GM10266 (cell line): ENCODE measurements around the gene TNP1.

Experiments used
- DNase-seq: peaks from one replicate; pipeline ENCODE4 v3.0.0; 2012; ENCODE audit errors: extremely low spot score
- CTCF ChIP-seq: IDR thresholded peaks from 2 replicates; pipeline ENCODE4 v1.5.1; 2012; ENCODE audit warnings: mild to moderate bottlenecking, low read depth; ENCODE audit not compliant: control insufficient read depth, insufficient read depth; ENCODE audit errors: missing control alignments

Gene TNP1

DNA sequence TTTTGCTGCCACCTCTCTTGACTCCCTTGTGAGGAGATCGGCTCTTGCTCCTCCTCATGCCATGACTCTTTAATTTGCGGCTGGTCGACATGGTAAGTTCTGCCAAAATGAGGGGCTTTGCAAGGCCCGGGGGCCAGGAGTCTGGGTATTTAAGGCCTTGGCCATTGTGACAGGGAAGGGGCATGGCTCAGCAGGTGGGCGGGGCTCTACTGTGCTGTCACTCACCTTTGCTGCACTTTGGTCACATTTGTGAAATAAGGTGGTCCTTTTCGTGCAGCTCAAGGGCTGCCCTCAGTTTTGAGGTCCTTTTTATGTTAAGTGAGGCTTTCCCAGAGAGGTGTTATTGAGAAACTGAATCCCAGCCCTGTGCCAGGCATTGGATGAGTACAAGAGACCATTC lies at the start of gene TNP1:
TSS of gene TNP1 (minus strand) at position 121 of the 400 bp plus-strand sequence. CDS start at position 91, 30 bp downstream.
- DNase-seq: no peak
- TF ChIP-seq CTCF: no peak

- DNase-seq: no peak
- no peak for TF ChIP-seq CTCF
Observed at GRCh38 chr2:216908300-216908699, 48.4 kb upstream of the TNP1 start.

DNA sequence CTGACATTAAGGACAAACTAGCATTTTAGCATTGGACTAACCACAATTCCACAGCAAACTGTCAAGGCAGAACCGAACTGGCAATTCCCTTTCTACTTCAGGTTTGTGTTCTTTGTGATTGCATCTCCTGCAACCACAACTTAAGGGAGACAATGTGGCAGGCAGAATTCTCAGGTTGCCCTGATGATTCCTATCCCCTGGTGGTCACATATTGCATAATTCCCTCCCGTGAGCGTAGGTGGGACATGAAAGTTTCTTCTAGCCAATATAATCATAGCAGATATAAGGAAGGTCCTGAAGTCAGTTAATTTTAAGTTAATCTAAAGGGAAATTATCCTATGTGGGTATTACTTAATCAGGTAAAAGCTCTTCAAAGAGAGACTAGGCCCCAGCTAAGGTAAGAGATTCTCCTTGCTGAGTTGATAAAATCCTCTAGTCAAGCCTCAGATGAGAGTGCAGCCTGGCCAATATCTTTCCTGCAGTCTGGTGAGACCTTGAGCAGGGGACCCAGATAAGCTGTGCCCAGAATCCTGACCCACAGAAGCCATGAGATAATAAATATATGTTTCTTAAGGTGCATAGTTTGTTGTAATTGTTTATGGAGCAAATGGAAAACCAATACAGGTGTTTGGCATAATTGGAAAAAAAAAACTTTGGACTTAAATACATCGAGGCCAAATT lies 45.9 kb upstream of the TNP1 start:
- no peak for TF ChIP-seq CTCF
- no peak for DNase-seq

- no peak for DNase-seq
Observed at GRCh38 chr2:216904974-216905373, 45.1 kb upstream of the TNP1 start.

GRCh38 chr2:216904554-216904953 lies 44.7 kb upstream of the TNP1 start:
- no peak for DNase-seq
- TF ChIP-seq CTCF: no peak

More at GRCh38 chr2:216904974-216905373, 45.1 kb upstream of the TNP1 start:
- no peak for TF ChIP-seq CTCF

DNA sequence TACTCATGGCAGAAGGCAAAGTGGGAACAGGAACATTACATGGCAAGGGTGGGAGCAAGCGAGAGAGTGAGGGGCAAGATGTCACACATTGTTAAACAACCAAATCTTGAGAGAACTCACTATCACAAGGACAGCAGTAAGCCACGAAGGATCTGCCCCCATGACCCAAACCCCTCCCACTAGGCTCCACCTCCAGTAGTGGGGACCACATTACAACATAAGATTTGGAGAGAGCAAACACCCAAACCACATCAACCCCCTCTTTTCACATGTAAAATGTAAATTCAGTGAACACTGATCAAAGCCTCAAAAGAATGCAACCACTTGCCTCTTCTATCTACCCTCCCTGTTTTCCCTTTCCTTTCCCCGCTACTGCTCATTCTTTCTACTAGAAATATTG lies 43.6 kb upstream of the TNP1 start:
- TF ChIP-seq CTCF: no peak
- DNase-seq: no peak

DNA sequence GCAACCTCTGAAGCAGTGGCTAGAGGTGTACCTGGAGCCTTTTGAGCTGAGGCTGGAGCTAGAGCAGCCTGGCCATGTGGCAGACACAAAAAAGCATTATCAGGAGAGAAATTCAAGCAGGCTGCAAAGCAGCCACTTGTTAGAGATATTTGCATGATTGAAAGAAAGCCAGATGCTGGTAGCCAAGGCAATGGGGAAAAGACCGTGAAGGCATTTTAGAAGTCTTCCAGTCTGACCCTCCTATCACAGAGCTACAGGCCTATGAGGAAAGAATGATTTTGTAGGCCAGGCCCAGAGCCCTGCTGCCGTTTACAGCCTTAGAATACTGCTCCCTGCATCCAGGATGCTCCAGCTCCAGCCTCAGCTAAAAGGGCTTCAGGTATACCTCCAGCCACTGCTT lies 41.4 kb upstream of the TNP1 start:
- no peak for TF ChIP-seq CTCF
- DNase-seq: no peak
